ENCODE data around the gene NAALADL1. TPM values are rescaled to one million over a fixed set of nuclear protein-coding genes. Genes with fewer than 3 reads are reported as not detected.

NAALADL1 gene
- total RNA-seq, 1 donor from 2014 or later, result 4.3 TPM

DNA sequence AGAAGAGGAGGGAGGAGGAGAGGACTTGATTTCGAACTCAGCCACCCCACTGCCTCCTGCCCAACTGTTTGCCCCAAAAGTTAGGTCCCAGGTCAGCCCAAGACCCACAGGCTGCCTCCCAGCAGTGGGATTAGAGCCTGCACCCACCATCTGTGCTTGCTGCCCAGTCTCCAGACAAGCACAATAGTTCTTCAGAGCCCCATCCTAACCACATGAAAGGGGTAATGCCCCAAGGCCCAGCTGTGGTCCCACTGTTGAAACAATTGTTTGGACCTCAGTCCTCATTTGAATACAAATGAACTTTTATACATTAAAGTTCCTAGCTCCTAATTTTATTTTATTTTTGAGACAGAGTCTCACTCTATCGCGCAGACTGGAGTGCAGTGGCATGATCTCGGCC lies 32.3 kb upstream of the NAALADL1 start:
- H3K4me3 Mint-ChIP-seq (ENCODE audit: low read depth), result no peak overlapping the region
- peaks cover 4% of the 10 kb centered on the region for H3K4me1 Mint-ChIP-seq (ENCODE audit: low read depth)
- no peaks in the 10 kb centered on the region for H3K9me3 Mint-ChIP-seq (ENCODE audit: low read depth)
- H3K36me3 Mint-ChIP-seq (ENCODE audit: insufficient read depth), result peaks cover 4% of the 10 kb centered on the region
- H3K27ac Mint-ChIP-seq, result no peak overlapping the region
- no peak for DNase-seq (ENCODE audit: low spot score, unreplicated experiment)
- TF ChIP-seq, protein P1, sequence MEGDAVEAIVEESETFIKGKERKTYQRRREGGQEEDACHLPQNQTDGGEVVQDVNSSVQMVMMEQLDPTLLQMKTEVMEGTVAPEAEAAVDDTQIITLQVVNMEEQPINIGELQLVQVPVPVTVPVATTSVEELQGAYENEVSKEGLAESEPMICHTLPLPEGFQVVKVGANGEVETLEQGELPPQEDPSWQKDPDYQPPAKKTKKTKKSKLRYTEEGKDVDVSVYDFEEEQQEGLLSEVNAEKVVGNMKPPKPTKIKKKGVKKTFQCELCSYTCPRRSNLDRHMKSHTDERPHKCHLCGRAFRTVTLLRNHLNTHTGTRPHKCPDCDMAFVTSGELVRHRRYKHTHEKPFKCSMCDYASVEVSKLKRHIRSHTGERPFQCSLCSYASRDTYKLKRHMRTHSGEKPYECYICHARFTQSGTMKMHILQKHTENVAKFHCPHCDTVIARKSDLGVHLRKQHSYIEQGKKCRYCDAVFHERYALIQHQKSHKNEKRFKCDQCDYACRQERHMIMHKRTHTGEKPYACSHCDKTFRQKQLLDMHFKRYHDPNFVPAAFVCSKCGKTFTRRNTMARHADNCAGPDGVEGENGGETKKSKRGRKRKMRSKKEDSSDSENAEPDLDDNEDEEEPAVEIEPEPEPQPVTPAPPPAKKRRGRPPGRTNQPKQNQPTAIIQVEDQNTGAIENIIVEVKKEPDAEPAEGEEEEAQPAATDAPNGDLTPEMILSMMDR (IDR thresholded peaks at IDR 0.05; ENCODE audit: unreplicated experiment), result no peak
- H3K27me3 Mint-ChIP-seq, result no peaks in the 10 kb centered on the region

DNA sequence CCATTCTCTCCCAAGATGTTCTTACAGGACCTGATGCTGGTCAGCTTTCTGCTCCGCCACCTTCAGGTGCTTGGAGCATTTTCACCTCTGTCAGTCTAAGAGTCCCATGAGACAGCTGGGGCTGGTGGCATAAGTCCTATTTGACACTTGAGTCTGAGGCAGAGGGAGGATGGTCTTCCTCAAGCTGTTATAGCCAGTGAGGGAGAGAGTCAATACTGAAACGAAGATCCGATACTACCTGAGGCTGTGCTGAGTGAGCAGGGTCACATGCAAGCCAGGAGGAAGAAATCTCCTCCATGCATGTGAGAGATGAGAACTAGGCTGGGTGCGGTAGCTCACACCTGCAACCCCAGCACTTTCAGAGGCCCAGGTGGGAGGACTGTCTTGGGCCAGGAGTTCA lies 31.3 kb upstream of the NAALADL1 start:
- Mint-ChIP-seq H3K4me3 (ENCODE audit: low read depth) (no peak overlapping the region), H3K36me3 (ENCODE audit: insufficient read depth) (peaks cover 6% of the 10 kb centered on the region), H3K27me3 (no peaks in the 10 kb centered on the region), H3K9me3 (ENCODE audit: low read depth) (no peaks in the 10 kb centered on the region), H3K4me1 (ENCODE audit: low read depth) (peaks cover 8% of the 10 kb centered on the region), H3K27ac (no peak overlapping the region)
- TF ChIP-seq, protein P1 (IDR thresholded peaks at IDR 0.05; ENCODE audit: unreplicated experiment), result no peak
- no peak for DNase-seq (ENCODE audit: low spot score, unreplicated experiment)

GRCh38 chr11:65087827-65088226 lies 29.5 kb upstream of the NAALADL1 start:
- DNase-seq (ENCODE audit: low spot score, unreplicated experiment), result no peak
- H3K4me3 Mint-ChIP-seq (ENCODE audit: low read depth), result no peak overlapping the region
- no peaks in the 10 kb centered on the region for H3K9me3 Mint-ChIP-seq (ENCODE audit: low read depth)
- no peaks in the 10 kb centered on the region for H3K27me3 Mint-ChIP-seq
- TF ChIP-seq, protein P1 (IDR thresholded peaks at IDR 0.05; ENCODE audit: unreplicated experiment), result no peak
- H3K4me1 Mint-ChIP-seq (ENCODE audit: low read depth), result peaks cover 14% of the 10 kb centered on the region
- no peak overlapping the region for H3K27ac Mint-ChIP-seq
- peaks cover 6% of the 10 kb centered on the region for H3K36me3 Mint-ChIP-seq (ENCODE audit: insufficient read depth)

DNA sequence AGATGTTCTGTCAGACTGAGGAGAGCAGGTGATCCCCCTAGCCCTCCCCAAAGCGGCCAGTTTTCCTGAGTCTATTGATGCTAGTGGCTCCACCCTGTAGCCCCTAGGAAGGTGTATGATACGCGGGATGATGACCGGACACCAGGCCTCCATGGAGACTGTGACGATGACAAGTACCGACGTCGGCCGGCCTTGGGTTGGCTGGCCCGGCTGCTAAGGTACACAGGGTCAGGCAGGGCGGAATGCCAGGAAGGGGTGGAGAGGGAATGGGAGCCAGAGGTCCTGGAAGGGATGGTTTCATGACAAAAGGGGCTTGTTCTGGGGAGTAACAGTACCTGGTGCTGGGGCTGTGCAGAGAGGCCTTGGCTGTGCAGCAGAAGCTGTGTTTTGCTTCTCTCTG lies 28.9 kb upstream of the NAALADL1 start:
- no peak overlapping the region for H3K27ac Mint-ChIP-seq
- H3K4me3 Mint-ChIP-seq (ENCODE audit: low read depth), result no peak overlapping the region
- peaks cover 15% of the 10 kb centered on the region for H3K4me1 Mint-ChIP-seq (ENCODE audit: low read depth)
- no peaks in the 10 kb centered on the region for H3K9me3 Mint-ChIP-seq (ENCODE audit: low read depth)
- TF ChIP-seq, protein P1 (IDR thresholded peaks at IDR 0.05; ENCODE audit: unreplicated experiment), result no peak
- H3K27me3 Mint-ChIP-seq, result no peaks in the 10 kb centered on the region
- peaks cover 6% of the 10 kb centered on the region for H3K36me3 Mint-ChIP-seq (ENCODE audit: insufficient read depth)
- DNase-seq (ENCODE audit: low spot score, unreplicated experiment), result no peak

DNA sequence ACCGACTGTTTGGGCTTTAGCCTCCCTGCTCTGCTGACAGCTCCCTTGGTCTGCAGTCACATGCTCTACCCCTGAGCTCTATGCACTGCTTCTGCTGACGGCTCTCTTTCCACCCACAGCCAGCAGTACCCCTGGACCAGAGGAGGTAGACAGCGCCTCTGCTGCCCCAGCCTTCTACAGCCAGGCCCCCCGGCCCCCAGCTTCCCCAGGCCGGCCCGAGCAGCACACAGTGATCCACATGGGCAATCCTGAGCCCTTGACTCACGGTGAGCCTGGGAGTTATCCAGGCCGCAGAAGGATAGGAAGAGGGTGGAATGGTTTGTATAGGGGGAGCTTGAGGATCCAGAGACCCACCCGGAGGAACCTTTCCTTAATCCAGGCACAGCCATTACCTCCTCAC lies 28.5 kb upstream of the NAALADL1 start:
- DNase-seq (ENCODE audit: low spot score, unreplicated experiment), result no peak
- H3K27ac Mint-ChIP-seq, result no peak overlapping the region
- no peak overlapping the region for H3K4me3 Mint-ChIP-seq (ENCODE audit: low read depth)
- H3K9me3 Mint-ChIP-seq (ENCODE audit: low read depth), result no peaks in the 10 kb centered on the region
- TF ChIP-seq, protein P1 (IDR thresholded peaks at IDR 0.05; ENCODE audit: unreplicated experiment), result no peak
- H3K36me3 Mint-ChIP-seq (ENCODE audit: insufficient read depth), result peaks cover 6% of the 10 kb centered on the region
- no peaks in the 10 kb centered on the region for H3K27me3 Mint-ChIP-seq
- H3K4me1 Mint-ChIP-seq (ENCODE audit: low read depth), result peaks cover 15% of the 10 kb centered on the region

Measured in progenitor cell of endocrine pancreas (in vitro differentiated cells).